NCI-H446 (cell line): ENCODE measurements around the gene TRIO.

Source experiments
- DNase-seq, 2 experiments: peaks; one replicate each; lab custom pipeline; 2025; lab: John Stamatoyannopoulos, UW

Gene TRIO

DNA sequence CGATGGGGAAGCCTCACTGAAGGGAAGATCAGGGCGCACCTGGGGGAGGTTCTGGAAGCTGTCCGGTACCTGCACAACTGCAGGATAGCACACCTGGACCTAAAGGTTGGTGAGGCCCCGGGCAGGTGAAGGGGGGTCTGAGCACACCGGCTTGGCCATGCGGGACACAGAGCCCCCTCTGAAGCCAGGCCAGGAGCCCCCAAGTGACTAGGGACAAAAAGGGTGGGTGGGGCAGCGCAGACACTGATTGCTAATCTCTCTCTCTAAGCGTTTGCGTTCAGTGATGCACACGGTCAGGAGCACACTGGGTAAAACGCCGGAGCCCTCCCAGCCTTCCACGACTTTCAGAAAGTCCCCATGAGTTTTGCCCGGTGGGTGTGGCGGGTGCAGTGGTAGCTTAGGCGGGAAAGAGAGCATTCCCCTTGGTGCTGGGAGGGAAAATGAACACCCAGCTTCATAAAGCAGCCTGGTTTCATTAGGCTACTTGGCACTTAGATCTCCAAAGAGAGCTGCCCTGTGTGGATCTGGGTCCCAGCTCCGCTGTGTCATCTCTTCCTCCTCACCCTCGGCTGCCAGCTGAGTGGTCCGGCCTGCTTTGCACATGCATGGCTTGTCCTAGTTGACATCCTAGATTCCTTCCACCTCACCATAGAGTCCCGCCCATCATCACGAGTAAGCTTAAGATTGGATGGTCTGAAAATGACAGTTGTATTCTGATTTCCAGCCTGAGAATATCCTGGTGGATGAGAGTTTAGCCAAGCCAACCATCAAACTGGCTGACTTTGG, 364.2 kb downstream of the TRIO start:
- DNase-seq, result no peak

DNA sequence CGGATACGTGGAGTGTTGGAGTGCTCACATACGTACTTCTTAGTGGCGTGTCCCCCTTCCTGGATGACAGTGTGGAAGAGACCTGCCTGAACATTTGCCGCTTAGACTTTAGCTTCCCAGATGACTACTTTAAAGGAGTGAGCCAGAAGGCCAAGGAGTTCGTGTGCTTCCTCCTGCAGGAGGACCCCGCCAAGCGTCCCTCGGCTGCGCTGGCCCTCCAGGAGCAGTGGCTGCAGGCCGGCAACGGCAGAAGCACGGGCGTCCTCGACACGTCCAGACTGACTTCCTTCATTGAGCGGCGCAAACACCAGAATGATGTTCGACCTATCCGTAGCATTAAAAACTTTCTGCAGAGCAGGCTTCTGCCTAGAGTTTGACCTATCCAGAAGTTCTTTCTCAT, 364.9 kb downstream of the TRIO start:
- no peak for DNase-seq

DNA sequence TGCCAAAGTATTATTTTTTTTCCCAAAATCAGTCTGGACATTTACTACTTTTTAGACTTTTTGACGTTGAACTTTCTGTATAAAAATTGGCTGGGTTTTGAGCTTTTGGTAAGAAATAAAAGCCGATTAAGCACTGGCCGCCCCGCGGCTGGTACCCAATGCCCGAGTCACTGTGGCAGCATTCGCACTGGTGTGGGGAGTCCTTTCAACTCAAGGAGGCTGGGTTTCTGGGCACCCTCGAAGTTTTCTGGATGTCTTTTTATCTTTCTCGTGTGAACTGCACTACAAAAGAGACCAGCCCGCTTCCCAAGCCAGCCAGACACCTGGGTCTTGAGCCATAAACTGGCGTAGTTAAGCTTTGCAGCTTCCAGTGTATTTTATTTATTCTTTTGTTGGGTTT, 366.4 kb downstream of the TRIO start:
- no peak for DNase-seq

DNA sequence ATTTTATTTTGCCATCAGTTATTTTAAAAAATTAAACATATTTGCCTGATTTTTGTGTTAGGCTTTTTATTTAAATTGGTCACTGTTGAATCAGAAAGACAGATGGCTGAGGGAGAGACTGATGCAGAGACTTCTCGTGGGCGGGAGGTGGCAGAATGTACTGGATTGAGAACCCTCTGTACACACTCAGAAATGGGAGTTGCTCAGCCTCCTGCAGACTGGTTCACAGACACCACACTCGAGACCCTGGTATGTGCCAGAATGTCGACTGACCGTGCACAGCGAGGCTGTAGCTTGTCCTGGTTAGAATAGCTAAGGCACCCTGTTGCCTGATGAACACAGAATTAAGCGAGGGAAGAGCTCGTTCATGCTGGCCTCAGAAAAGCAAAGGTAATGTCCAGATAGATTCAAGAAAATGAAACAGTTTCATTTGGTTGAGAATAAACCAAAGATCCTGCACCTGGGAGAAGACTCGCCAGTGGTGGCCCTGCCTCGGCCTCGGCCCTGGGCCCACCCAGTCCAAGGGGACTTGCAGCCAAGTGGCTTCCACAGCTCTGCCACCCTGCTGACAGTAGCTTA, 367.1 kb downstream of the TRIO start:
- DNase-seq, result no peak

DNA sequence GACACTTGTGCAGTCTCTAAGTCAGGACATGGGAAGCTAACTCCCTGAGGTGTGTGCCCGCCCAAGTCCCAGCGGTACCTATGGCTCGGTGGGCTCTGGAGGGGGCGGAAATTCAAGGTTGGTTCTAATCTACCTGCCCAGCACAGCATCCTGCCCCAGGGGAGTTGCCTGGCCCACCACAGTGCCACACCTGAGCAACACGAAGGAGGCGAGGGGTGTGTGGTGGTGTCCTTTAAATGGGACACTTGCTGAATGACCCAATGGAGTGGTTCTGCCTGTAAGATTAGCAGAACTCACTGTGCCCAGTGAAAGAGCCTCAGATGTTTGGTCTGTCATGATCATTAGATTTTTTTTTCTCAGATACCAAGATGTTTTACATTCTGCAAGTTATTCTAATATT, 367.7 kb downstream of the TRIO start:
- no peak for DNase-seq

DNA sequence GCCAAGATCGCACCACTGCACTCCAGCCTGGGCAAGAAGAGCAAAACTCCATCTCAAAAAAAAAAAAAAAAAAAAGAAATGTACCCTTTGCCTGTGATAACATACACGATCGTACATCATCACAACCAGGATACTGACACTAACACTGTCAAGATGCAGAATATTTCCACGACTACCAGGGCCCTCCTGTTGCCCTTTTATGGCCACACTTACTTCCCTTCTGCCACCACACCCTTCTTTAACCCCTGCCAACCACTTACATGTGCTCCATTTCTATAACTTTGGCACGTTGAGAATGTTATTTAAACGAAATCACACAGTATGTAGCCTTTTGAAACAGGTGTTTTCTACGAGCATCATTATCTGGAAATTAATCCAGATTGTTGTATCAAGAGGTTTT, 369.4 kb downstream of the TRIO start:
- no peak for DNase-seq

DNA sequence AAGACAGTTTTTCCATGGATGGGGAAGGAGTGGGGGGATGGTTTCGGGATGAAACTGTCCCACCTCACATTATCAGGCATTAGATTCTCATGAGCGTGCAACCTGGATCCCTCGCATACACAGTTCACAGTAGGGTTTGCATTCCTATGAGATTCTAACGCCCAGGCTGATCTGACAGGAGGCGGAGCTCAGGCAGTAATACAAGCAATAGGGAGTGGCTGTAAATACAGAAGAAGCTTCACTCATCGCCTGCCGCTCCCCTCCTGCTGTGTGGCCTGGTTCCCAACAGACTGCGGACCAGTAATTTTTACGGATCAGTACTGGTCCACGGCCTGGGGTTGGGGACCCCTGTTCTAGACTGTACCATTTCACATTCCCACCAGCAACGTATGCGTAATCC, 370.1 kb downstream of the TRIO start:
- no peak for DNase-seq

DNA sequence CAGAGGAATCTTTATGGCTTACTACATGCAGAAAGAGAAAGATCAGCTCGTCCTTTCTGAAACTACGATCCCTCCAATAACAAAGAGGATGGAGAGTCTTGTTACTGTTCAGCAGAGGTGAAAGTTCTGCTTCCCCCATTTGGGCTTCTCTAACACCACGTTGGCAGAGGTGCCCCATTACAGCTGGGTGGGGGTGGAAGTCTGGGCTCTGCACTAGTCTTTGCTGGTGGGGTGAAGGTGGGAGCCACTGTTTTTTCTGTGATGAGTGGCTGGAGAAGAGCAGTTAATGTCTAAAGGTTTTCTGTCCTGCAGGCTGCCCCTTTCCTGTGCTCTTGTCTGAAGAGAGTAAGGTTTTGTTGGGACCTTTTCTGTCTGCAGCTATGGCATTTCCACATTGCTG, 373.8 kb downstream of the TRIO start:
- no peak for DNase-seq

DNA sequence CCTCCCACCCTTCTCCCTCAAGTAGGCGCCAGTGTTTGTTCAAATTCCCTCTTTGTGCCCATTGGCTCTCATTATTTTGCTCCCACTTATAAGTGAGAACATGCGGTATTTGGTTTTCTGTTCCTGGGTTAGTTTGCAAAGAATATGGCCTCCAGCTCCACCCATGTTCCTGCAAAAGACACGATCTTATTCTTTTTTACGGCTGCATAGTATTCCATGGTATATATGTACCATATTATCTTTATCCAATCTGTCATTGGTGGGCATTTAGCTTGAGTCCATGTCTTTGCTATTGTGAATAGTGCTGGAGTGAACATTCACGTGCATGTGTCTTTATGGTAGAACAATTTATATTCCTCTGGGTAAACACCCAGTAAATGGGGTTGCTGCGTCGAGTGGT, 375.5 kb downstream of the TRIO start:
- no peak for DNase-seq

DNA sequence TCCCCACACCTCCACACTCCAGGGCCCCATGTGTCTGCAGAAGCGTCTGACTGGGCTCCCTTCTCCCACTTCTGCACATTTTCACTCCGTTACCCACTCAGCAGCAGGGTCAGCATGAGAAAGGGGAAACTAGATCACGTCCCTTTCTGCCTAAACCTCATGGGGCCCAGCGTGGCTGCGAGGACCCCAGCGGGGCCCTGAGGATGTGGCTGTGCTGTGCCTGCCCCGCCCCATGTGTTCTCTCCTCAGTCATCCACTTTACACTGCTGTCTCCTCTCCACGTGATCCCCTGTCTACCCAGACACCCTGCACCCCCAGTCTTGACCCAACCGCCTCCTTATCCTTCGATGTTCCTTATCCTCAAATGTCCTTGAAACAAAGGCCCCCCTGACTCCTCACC, 378.6 kb downstream of the TRIO start:
- DNase-seq, result no peak

DNA sequence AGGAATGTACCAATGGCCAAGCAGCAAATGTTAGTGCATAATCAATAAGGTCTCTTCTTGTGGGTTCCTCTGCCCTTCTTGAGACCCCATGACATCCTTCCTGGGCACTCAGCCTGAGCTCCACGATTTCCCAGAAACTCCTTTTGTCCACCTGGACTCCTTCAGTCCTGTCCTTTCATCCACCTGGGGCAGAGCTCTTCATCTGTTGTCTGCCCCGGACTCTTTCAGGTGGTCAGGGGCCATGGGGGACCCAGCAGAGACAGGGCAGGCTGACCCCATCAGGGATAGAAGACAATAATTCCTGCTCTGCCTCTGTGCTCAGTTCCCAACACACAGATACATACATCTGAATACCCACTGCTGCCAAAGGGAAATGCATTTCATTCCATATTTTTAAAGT, 379.6 kb downstream of the TRIO start:
- DNase-seq, result no peak

DNA sequence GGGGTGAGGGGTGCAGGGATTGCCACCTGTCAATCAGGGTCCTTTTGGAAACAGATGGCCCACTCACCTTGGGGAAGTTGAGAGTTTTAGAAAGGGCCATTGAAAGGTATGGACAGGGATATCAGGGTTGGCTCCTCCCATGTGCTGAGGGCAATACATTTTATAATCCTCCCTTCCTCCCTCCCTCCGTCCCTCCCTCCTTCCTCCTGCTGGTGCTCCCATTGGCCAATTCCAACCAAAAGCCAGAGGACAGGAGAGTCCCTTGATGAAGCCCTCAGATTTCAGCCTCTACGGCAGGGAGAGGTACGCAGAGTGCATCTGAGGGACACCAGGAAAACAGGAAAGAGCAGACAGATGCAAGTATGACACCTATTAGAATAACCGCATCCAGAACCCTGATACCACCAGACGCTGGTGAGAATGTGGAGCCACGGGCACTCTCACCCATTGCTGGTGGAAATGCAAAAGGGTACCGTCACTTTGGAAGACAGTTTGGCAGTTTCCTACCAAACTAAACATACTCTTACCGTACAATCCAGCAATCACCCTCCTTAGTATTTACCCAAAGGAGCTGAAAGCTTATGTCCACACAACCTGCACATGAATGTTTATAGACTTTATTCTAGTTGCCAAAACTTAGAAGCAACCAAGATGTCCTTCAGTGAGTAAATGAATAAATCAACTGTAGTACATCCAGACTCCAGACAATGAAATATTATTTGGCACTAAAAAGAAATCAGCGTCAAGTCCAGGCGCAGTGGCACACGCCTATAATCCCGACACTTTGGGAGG, 380.3 kb downstream of the TRIO start:
- DNase-seq, result no peak

DNA sequence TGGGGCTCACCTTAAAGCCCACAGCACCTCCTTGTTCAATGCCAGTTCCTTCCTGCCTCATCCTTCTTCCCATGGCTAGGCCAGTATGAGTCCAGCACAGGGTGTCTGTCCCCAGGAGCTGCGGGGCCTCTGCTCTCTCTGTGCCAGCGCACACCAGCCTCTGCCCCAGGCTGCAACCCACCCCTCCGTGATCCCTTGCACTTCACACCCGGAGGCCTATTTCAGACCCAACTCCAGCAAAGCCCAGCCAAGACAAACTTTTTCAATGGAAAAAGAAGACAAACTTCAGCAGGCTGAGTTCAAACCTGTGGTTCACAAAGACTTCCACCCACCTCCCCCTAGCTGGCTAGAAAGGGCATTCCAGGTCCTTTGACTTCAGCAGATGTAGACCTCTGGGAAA, 382.3 kb downstream of the TRIO start:
- no peak for DNase-seq

DNA sequence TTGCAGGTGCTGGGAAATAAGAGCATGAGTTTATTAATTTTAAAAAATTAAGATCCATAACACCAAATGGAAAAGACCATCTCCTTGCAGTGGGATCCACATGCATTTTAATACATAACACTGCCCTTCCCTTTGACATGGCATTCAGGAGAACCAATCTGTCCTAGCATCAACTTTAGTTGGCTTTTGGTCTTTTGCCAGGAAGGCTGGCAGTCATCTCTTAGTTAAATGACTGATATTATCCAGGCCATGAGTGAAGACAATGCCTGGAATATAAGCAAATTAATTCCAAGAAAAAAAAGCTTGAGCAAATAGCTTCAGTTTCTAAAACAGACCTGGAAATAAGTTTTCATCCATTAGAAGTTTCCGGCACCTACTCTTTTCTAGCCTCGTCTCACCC, 383.4 kb downstream of the TRIO start:
- peak in 1 of 2 experiments; percentile 31 for DNase-seq

DNA sequence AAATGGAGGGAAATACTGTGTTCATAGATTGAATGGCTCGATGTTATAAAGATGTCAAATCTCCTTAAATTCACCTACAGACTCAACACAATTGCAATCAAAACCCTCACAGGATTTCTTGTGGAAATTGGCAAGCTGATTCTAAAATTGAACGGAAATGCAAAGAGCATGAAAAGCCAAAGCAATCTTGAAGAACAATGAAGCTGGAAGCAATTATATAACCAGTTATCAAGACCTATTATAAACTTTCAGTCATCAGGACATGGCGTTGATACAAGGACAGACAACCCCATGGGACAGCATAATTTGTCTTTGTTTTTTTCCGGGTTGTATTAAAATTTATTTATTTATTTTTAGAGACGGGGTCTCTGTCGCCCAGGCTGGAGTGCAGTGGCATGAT, 385.0 kb downstream of the TRIO start:
- DNase-seq, result no peak

DNA sequence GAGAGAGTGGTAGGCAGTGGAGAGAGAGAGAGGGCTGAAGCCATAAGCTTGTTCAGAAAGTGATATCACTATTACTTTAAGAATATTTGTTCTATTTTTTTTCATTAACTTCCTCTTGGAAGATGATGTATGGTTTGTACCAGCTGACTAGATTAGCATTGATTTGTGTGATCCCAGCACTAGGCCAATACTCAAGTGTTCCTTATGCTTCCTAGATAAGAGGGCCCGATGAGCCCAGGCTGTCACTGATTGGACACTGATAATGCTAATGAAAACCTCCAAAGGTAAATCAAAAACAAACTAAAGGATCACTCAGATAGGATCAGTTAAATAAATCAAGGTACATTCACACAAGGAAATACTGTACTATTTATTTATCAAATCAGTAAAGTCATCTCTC, 385.8 kb downstream of the TRIO start:
- no peak for DNase-seq

DNA sequence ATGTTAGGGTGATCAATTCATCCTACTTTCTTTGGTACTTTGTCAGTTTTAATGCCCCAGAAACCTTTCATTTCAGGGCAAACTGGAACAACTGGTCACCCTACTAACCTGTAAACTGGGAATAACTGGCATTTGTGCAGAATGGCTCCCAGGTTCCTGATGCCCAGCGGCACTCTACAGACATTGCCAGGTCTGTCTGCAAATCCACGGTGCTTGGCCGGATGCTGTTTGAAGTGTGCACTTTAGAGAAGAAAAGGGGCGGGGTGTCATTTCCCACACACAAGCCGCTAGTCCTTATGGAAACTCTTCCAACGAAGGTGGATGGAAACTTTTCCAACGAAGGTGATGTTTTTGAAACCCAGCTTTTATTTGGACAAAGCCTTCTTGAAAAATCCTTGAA, 388.5 kb downstream of the TRIO start:
- no peak for DNase-seq

DNA sequence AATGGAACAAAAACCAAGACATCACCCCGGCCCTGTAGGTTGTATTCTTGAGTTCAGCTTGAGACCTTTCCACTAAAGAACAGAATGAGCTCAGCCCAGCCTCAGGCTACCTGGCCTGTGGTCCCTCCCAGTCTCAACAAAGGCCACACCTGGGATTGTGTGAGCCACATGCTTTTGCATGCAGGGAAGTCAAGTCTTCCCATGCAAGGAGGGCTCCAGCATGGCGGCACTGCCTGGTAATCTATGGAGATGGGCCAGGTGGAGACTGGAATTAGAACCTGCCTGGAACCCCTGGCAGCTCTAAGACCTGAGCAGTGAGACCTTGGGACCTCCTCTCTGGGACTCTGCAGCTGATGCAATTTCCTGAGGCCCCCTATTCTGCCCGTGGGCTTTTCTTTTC, 389.0 kb downstream of the TRIO start:
- no peak for DNase-seq

DNA sequence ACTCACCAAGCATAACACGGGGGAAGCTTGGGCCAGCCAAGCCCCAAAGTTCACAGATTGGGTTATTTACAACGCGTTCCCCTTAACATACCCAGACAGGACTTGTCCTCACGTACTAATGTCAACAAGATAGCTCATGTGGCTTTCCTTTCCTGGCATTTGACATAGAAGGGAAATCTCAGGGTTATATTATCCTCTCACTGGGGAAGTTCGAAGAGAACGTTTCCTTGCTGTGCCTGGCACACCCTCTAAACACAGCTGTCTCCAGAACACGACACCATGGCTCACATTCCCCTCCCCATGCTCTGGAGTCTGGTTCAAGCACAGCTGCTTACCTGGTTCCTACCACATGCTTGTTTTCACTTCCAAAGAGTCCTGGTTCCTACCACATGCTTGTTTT, 391.6 kb downstream of the TRIO start:
- no peak for DNase-seq

DNA sequence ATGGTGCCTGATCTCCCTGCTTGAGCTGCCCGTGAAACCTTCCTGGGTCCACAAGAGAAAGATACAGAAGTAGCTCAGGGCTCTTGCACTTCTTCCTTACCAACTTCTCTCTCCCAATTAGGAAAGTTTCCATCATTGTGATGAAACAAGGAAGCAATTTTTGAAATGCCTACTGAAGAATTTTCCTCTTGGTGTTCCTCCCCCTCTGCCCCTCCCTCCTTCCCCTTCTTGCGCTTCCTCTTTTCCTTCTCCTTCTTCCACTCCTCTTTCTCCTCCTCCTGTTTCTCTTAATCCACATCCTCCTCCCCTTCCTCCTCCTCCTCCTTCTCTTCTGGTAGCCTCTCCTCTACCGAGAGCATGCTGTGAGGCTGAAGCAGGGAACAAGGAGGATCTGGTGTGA, 402.2 kb downstream of the TRIO start:
- no peak for DNase-seq

DNA sequence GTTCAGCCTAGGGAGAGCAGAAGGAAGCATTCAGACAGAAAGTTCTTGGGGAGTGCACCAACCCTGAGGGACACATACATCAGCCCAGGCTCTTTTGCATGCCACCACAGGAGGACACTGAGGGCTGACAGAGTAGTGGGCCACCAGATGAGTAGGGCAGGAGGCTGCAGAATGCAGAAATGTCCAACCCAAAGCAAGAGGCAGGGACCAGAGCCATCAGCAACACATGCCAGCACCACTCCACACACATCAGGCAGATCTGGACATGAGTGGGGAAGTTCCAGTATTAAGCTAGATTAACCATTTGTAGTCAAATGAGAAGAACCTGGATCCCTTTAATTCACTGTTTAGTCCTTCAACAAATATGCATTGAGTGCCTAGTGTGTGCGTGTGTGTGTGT, 402.7 kb downstream of the TRIO start:
- no peak for DNase-seq

DNA sequence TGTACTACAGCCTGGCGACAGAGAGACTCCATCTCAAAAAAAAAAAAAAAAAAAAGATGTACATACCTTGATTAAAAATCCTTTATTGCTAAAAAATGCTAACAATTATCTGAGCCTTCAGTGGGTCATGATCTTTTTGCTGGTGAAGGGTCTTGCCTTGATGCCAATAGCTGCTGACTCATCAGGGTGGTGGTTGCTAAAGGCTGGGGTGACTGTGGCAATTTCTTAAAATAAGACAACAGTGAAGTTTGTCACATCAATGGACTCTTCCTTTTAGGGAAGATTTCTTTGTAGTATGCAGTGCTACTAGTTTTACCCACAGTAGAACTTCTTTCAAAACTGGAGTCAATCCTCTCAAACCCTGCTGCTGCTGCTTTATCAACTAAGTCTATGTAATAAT, 404.5 kb downstream of the TRIO start:
- DNase-seq, result no peak

DNA sequence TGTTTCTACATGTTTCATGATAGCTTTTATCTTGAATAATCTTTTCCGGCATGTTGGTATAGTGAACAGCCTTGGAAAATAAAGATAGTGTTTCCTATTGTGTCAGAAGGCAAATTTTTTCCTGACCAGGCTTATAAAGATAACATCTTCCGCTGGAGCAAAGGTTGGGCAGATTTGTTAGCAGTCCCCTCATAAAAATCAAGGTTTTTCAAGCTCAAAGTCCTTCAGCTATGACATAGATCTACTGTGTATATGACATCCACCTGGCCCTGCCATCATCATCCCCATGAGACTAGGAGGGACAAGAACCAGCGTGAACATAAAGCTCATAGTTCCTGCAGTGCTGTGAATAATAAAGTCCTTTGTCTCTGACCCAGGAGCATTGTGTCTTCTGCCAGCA, 408.1 kb downstream of the TRIO start:
- no peak for DNase-seq
